Tibial artery (tissue), 4 donors: Measurements from ENCODE around the gene TSNAX.

Source experiments
- DNase-seq, 2 donors: peaks; one replicate each; pipeline ENCODE4 v3.0.0-alpha.2; 2019
- H3K27ac ChIP-seq, 2 donors: fragments of 200-600 bp; sonication (generic) in 1 of 2; 1 replicate in 1 of 2; 2 replicates in 1 of 2; pipeline ENCODE4 v1.5.1; 2018 to 2019; ENCODE audit warnings: mild to moderate bottlenecking in 1 of 2
- H3K27me3 ChIP-seq, 2 donors: fragments of 200-600 bp; sonication (generic) in 1 of 2; one replicate each; pipeline versions ENCODE4 v1.5.1 to v1.6.0; 2016 to 2019
- H3K36me3 ChIP-seq, 3 donors: fragments of 200-600 bp; sonication (generic) in 2 of 3; one replicate each; pipeline ENCODE4 v1.5.1; 2016 to 2019; ENCODE audit warnings: mild to moderate bottlenecking in 2 of 3
- H3K4me1 ChIP-seq, 4 donors: fragments of 200-600 bp; sonication (generic) in 2 of 4; 1 replicate in 3 of 4; 2 replicates in 1 of 4; pipeline ENCODE4 v1.5.1; 2016 to 2019
- H3K4me3 ChIP-seq, 2 donors: fragments of 200-600 bp; sonication (generic) in 1 of 2; 1 replicate in 1 of 2; 2 replicates in 1 of 2; pipeline ENCODE4 v1.5.1; 2018 to 2019; ENCODE audit warnings: mild to moderate bottlenecking in 2 of 2
- H3K9me3 ChIP-seq, 3 donors: fragments of 200-600 bp; sonication (generic) in 1 of 3; one replicate each; pipeline ENCODE4 v1.5.1; 2016 to 2019
- CTCF ChIP-seq, 2 experiments: fragments of 200-600 bp in 1 of 2; fragments of 450-650 bp in 1 of 2; IDR thresholded peaks; one replicate each; pipeline ENCODE4 v1.5.1; 2017 to 2019; ENCODE audit warnings: antibody characterized with exemption in 2 of 2, mild to moderate bottlenecking in 1 of 2, moderate library complexity in 1 of 2
- intact Hi-C: fragments of 100-400 bp; cut with DNase I; formaldehyde crosslinking; loops from one replicate; pipeline ENCODE4 v1.15.0; 2023; ENCODE audit warnings: low total_unique reads

TSNAX gene

GRCh38 chr1:231487019-231487418, 41.5 kb upstream of the TSNAX start:
- Histone ChIP-seq H3K4me1 (no peaks in the 10 kb centered on the region), H3K9me3 (no peaks in the 10 kb centered on the region), H3K36me3 (no peaks in the 10 kb centered on the region), H3K4me3 (no peak overlapping the region), H3K27me3 (no peaks in the 10 kb centered on the region), H3K27ac (no peak overlapping the region)
- intact Hi-C loops, result no loop called here
- no peak for DNase-seq
- TF ChIP-seq CTCF (IDR thresholded peaks at IDR 0.05), result no peak

GRCh38 chr1:231487910-231488309, 40.6 kb upstream of the TSNAX start:
- H3K27me3 ChIP-seq, result no peaks in the 10 kb centered on the region
- H3K27ac ChIP-seq, result no peak overlapping the region
- no peaks in the 10 kb centered on the region for H3K9me3 ChIP-seq
- no peak for DNase-seq
- H3K36me3 ChIP-seq, result no peaks in the 10 kb centered on the region
- intact Hi-C loops, result no loop called here
- TF ChIP-seq CTCF (IDR thresholded peaks at IDR 0.05), result no peak
- H3K4me3 ChIP-seq, result no peak overlapping the region
- no peaks in the 10 kb centered on the region for H3K4me1 ChIP-seq

- H3K4me1 ChIP-seq, result no peaks in the 10 kb centered on the region
- intact Hi-C loops, result no loop called here
- no peak overlapping the region for H3K4me3 ChIP-seq
- no peaks in the 10 kb centered on the region for H3K27me3 ChIP-seq
- no peak for TF ChIP-seq CTCF (IDR thresholded peaks at IDR 0.05)
- no peak for DNase-seq
- peaks cover 0 to 3% (median 0%) of the 10 kb centered on the region in 3 donors for H3K9me3 ChIP-seq
- no peaks in the 10 kb centered on the region for H3K36me3 ChIP-seq
- no peak overlapping the region for H3K27ac ChIP-seq
Observed at GRCh38 chr1:231493421-231494185, 34.9 kb upstream of the TSNAX start.

GRCh38 chr1:231494439-231495110, 33.9 kb upstream of the TSNAX start:
- H3K4me1 ChIP-seq, result no peaks in the 10 kb centered on the region
- DNase-seq, result no peak
- intact Hi-C loops, result no loop called here

GRCh38 chr1:231497629-231498152, 30.8 kb upstream of the TSNAX start:
- Histone ChIP-seq H3K36me3 (no peaks in the 10 kb centered on the region), H3K4me3 (no peak overlapping the region), H3K27ac (no peak overlapping the region), H3K9me3 (peaks cover 0 to 5% (median 3%) of the 10 kb centered on the region in 3 donors), H3K4me1 (no peaks in the 10 kb centered on the region), H3K27me3 (no peaks in the 10 kb centered on the region)
- no peak for DNase-seq
- TF ChIP-seq CTCF (IDR thresholded peaks at IDR 0.05), result no peak
- intact Hi-C loops, result no loop called here

More at GRCh38 chr1:231494439-231495110, 33.9 kb upstream of the TSNAX start:
- Histone ChIP-seq H3K4me3 (no peak overlapping the region), H3K36me3 (no peaks in the 10 kb centered on the region), H3K27ac (no peak overlapping the region), H3K27me3 (no peaks in the 10 kb centered on the region), H3K9me3 (peaks cover 0 to 4% (median 3%) of the 10 kb centered on the region in 3 donors)
- no peak for TF ChIP-seq CTCF (IDR thresholded peaks at IDR 0.05)
